Measurements from ENCODE around the gene CHSY1. TPM values are rescaled to one million over a fixed set of nuclear protein-coding genes. Genes with fewer than 3 reads are reported as not detected.

Gene CHSY1
- total RNA-seq, 2 experiments from 2014 or later: 5.0 to 14.3 TPM

GRCh38 chr15:101244036-101244781 lies 7.6 kb downstream of the CHSY1 start:
- DNase-seq (ENCODE audit: low spot score): peak; percentile 42
- TF ChIP-seq CTCF (conservative IDR thresholded peaks at IDR 0.05; ENCODE audit: low read length) (peak; percentile 31; the same call in 1 of the 2 replicates), EZH2phosphoT487 (IDR thresholded peaks at IDR 0.05; ENCODE audit: borderline replicate concordance, low read depth, low read length) (no peak)
- Histone ChIP-seq H2AFZ (ENCODE audit: low read length) (peak overlapping the region; percentile 15; the same call in 1 of the 2 replicates), H3K27ac (ENCODE audit: low read depth, low read length, poor library complexity, severe bottlenecking) (peak overlapping the region; percentile 26), H3K9me2 (ENCODE audit: insufficient read depth, low read length) (no peaks in the 10 kb centered on the region), H3K4me1 (ENCODE audit: insufficient read depth, low read length, poor library complexity, severe bottlenecking) (peaks cover 49% of the 10 kb centered on the region), H3K4me3 (ENCODE audit: low read depth, low read length, poor library complexity, severe bottlenecking) (no peak overlapping the region), H3K79me2 (ENCODE audit: insufficient read depth, low read depth, low read length) (peaks cover 7% of the 10 kb centered on the region; the same call in 1 of the 2 replicates), H3K9me3 (ENCODE audit: low read length) (no peaks in the 10 kb centered on the region), H3K36me3 (ENCODE audit: insufficient read depth, low read length) (no peaks in the 10 kb centered on the region), H4K20me1 (ENCODE audit: insufficient read depth, low read length) (no peaks in the 10 kb centered on the region), H3K4me2 (ENCODE audit: low read length) (peak overlapping the region; percentile 72)
- intact Hi-C loops (cut with micrococcal nuclease; ENCODE audit: unreplicated experiment): loop anchor here (2.0 kb wide), 1 partner anchor 45 kb away; no protein-coding TSS in a partner anchor
- no TSS peak for BruUV-seq (replicated peaks)
- ChIA-PET CTCF (ENCODE audit: unreplicated experiment) (no interaction called here), POLR2A (interaction anchor here (0.5 to 2.2 kb wide), 6 partner anchors 8 to 496 kb away, joined by 3 to 6 read pairs (median 4); partner anchors contain the start of gene SNRPA1)

DNA sequence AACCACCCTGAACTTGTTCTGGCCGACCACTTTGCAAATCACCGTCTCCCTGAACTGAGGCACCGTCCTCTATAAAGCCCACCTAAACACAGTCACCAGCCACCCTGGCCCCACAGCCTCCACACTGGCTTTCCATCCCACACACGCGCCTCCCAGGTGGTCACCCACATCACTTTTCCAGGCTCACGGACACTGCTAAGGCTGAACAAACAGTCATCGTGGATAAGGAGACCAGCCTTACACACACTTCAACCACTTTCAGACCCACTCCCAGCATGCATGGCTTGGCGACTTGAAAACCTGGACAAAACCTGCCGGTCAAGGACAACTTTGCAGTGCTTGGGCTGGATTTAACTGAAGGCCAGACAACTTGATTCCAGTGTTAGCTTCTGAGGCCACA lies 8.4 kb downstream of the CHSY1 start:
- Histone ChIP-seq H3K79me2 (ENCODE audit: insufficient read depth, low read depth, low read length) (peaks cover 7% of the 10 kb centered on the region; the same call in 1 of the 2 replicates), H3K27ac (ENCODE audit: low read depth, low read length, poor library complexity, severe bottlenecking) (peak overlapping the region; percentile 51), H3K36me3 (ENCODE audit: insufficient read depth, low read length) (no peaks in the 10 kb centered on the region), H3K4me3 (ENCODE audit: low read depth, low read length, poor library complexity, severe bottlenecking) (no peak overlapping the region), H3K9me2 (ENCODE audit: insufficient read depth, low read length) (no peaks in the 10 kb centered on the region), H3K4me2 (ENCODE audit: low read length) (peak overlapping the region; percentile 72), H2AFZ (ENCODE audit: low read length) (no peak overlapping the region; the same call in 1 of the 2 replicates), H3K9me3 (ENCODE audit: low read length) (no peaks in the 10 kb centered on the region), H4K20me1 (ENCODE audit: insufficient read depth, low read length) (no peaks in the 10 kb centered on the region), H3K4me1 (ENCODE audit: insufficient read depth, low read length, poor library complexity, severe bottlenecking) (peaks cover 49% of the 10 kb centered on the region)
- intact Hi-C loops (cut with micrococcal nuclease; ENCODE audit: unreplicated experiment): no loop called here
- TF ChIP-seq CTCF (conservative IDR thresholded peaks at IDR 0.05; ENCODE audit: low read length): no peak
- no peak for TF ChIP-seq EZH2phosphoT487 (IDR thresholded peaks at IDR 0.05; ENCODE audit: borderline replicate concordance, low read depth, low read length)
- ChIA-PET POLR2A (interaction anchor here (0.5 to 1.5 kb wide), 4 partner anchors 11 to 496 kb away, joined by 3 to 5 read pairs (median 4); partner anchors contain the start of gene SNRPA1), CTCF (ENCODE audit: unreplicated experiment) (no interaction called here)
- BruUV-seq (replicated peaks): no TSS peak
- DNase-seq (ENCODE audit: low spot score): no peak

DNA sequence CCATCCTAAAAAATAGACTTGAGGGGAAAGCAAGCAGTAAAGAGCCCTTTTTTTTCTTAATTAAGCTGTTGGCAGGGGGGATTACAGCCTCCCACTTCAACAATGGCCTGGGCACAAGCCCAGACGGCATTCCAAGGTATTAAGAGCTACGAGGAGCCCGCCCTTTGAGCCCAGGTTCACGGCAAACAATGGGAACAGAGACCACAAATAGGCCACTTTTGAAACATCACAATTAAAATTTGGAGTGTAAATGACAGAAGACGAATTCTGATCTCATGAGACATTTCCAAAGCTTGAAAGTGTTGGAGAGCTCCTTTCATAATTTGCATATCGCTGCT lies 8.9 kb downstream of the CHSY1 start:
- H4K20me1 ChIP-seq (ENCODE audit: insufficient read depth, low read length): no peaks in the 10 kb centered on the region
- ChIA-PET POLR2A (interaction anchor here (1.3 to 1.7 kb wide), 3 partner anchors 9 to 52 kb away, joined by 3 to 4 read pairs (median 3); partner anchors contain the start of genes CHSY1 and SNRPA1), CTCF (ENCODE audit: unreplicated experiment) (no interaction called here)
- H3K36me3 ChIP-seq (ENCODE audit: insufficient read depth, low read length): no peaks in the 10 kb centered on the region
- no peak for DNase-seq (ENCODE audit: low spot score)
- H3K9me3 ChIP-seq (ENCODE audit: low read length): no peaks in the 10 kb centered on the region
- intact Hi-C loops (cut with micrococcal nuclease; ENCODE audit: unreplicated experiment): loop anchor here (1.0 kb wide), 1 partner anchor 116 kb away; no protein-coding TSS in a partner anchor
- H3K4me1 ChIP-seq (ENCODE audit: insufficient read depth, low read length, poor library complexity, severe bottlenecking): peaks cover 49% of the 10 kb centered on the region
- H3K4me3 ChIP-seq (ENCODE audit: low read depth, low read length, poor library complexity, severe bottlenecking): peak overlapping the region; percentile 48
- H3K27ac ChIP-seq (ENCODE audit: low read depth, low read length, poor library complexity, severe bottlenecking): peak overlapping the region; percentile 51
- no peak for TF ChIP-seq EZH2phosphoT487 (IDR thresholded peaks at IDR 0.05; ENCODE audit: borderline replicate concordance, low read depth, low read length)
- TF ChIP-seq CTCF (conservative IDR thresholded peaks at IDR 0.05; ENCODE audit: low read length): no peak
- peak overlapping the region; percentile 88; the same call in 1 of the 2 replicates for H2AFZ ChIP-seq (ENCODE audit: low read length)
- peaks cover 7% of the 10 kb centered on the region; the same call in 1 of the 2 replicates for H3K79me2 ChIP-seq (ENCODE audit: insufficient read depth, low read depth, low read length)
- H3K9me2 ChIP-seq (ENCODE audit: insufficient read depth, low read length): no peaks in the 10 kb centered on the region
- no TSS peak for BruUV-seq (replicated peaks)
- peak overlapping the region; percentile 72 for H3K4me2 ChIP-seq (ENCODE audit: low read length)
